Urinary bladder (tissue), 4 donors: Measurements from ENCODE around the gene PRRX2. TPM values are rescaled to one million over a fixed set of nuclear protein-coding genes. Genes with fewer than 3 reads are reported as not detected.

Experiments
- DNase-seq: peaks from one replicate; pipeline ENCODE4 v3.0.0-alpha.2; 2015; ENCODE audit errors: extremely low spot score
- H3K27ac ChIP-seq: one replicate; pipeline ENCODE4 v1.5.1; 2013; ENCODE audit warnings: low read depth, mild to moderate bottlenecking, moderate library complexity
- H3K36me3 ChIP-seq: one replicate; pipeline ENCODE4 v1.6.1; 2013; ENCODE audit warnings: mild to moderate bottlenecking, moderate library complexity; ENCODE audit not compliant: insufficient read depth
- H3K4me1 ChIP-seq: one replicate; pipeline ENCODE4 v1.6.1; 2013; ENCODE audit warnings: mild to moderate bottlenecking, moderate library complexity; ENCODE audit not compliant: insufficient read depth
- H3K4me3 ChIP-seq: one replicate; pipeline ENCODE4 v1.5.1; 2013; ENCODE audit warnings: low read depth, low read length
- WGBS: extraction: QIAGEN DNeasy Blood & Tissue Kit; methylation state at CpG from one replicate; pipeline ENCODE4 v1.1.7; 2013; 5-methylcytosine and 5-hydroxymethylcytosine counted together
- polyA plus RNA-seq: library from polyadenylated mRNA; stranded (reverse); fragments of 200-250 nt; gene quantifications from one replicate; pipeline ENCODE4 v1.2.3, GENCODE V29; 2013
- total RNA-seq: library from RNA; depleted of rRNA; stranded (reverse); fragments of >200 nt; gene quantifications from one replicate; pipeline ENCODE4 v1.2.3, GENCODE V29; 2014
- donor health status: healthy with polysubstance abuse.
- donor health status: healthy.

Gene PRRX2
- total and polyA plus RNA-seq, 2 donors: 8.6 to 15.8 TPM

GRCh38 chr9:129669946-129670345 is 4.5 kb downstream of the PRRX2 start:
- no peak overlapping the region for H3K4me3 ChIP-seq
- H3K27ac ChIP-seq: no peak overlapping the region
- peaks cover 2% of the 10 kb centered on the region for H3K4me1 ChIP-seq
- no peak for DNase-seq
- 83% methylated on average over 13 of the region's 13 CpGs for WGBS
- no peaks in the 10 kb centered on the region for H3K36me3 ChIP-seq

- Histone ChIP-seq H3K4me1 (no peaks in the 10 kb centered on the region), H3K36me3 (no peaks in the 10 kb centered on the region), H3K27ac (no peak overlapping the region), H3K4me3 (no peak overlapping the region)
- 81% methylated on average over 9 of the region's 9 CpGs for WGBS
- DNase-seq: no peak
Observed at GRCh38 chr9:129671065-129671464, 5.6 kb downstream of the PRRX2 start.

- 83% methylated on average over 7 of the region's 7 CpGs for whole genome bisulfite sequencing
Observed at GRCh38 chr9:129671519-129671918, 6.1 kb downstream of the PRRX2 start.

GRCh38 chr9:129672702-129673101 is 7.3 kb downstream of the PRRX2 start:
- Histone ChIP-seq H3K4me1 (no peaks in the 10 kb centered on the region), H3K27ac (no peak overlapping the region), H3K36me3 (no peaks in the 10 kb centered on the region), H3K4me3 (no peak overlapping the region)
- 84% methylated on average over 8 of the region's 8 CpGs for whole genome bisulfite sequencing
- no peak for DNase-seq

More at GRCh38 chr9:129671519-129671918, 6.1 kb downstream of the PRRX2 start:
- Histone ChIP-seq H3K4me3 (no peak overlapping the region), H3K4me1 (no peaks in the 10 kb centered on the region), H3K27ac (no peak overlapping the region), H3K36me3 (no peaks in the 10 kb centered on the region)
- no peak for DNase-seq

GRCh38 chr9:129673602-129674001 is 8.2 kb downstream of the PRRX2 start:
- DNase-seq: no peak
- no peak overlapping the region for H3K27ac ChIP-seq
- H3K4me1 ChIP-seq: no peaks in the 10 kb centered on the region
- no peak overlapping the region for H3K4me3 ChIP-seq
- 73% methylated on average over 12 of the region's 12 CpGs for WGBS
- H3K36me3 ChIP-seq: no peaks in the 10 kb centered on the region

GRCh38 chr9:129674229-129674628 is 8.8 kb downstream of the PRRX2 start:
- Histone ChIP-seq H3K4me3 (no peak overlapping the region), H3K36me3 (no peaks in the 10 kb centered on the region), H3K4me1 (no peaks in the 10 kb centered on the region), H3K27ac (no peak overlapping the region)
- 80% methylated on average over 7 of the region's 7 CpGs for WGBS
- DNase-seq: no peak

GRCh38 chr9:129675620-129676019 is 10.2 kb downstream of the PRRX2 start:
- Histone ChIP-seq H3K4me3 (no peak overlapping the region), H3K4me1 (no peaks in the 10 kb centered on the region), H3K27ac (no peak overlapping the region), H3K36me3 (no peaks in the 10 kb centered on the region)
- no peak for DNase-seq
- WGBS: 33% methylated on average over 27 of the region's 27 CpGs

GRCh38 chr9:129676287-129676686 is 10.8 kb downstream of the PRRX2 start:
- no peak overlapping the region for H3K27ac ChIP-seq
- no peak overlapping the region for H3K4me3 ChIP-seq
- no peak for DNase-seq
- H3K36me3 ChIP-seq: no peaks in the 10 kb centered on the region
- H3K4me1 ChIP-seq: no peaks in the 10 kb centered on the region
- 91% methylated on average over 4 of the region's 4 CpGs for WGBS

- H3K27ac ChIP-seq: peak overlapping the region; percentile 38
- WGBS: 77% methylated on average over 12 of the region's 12 CpGs
- no peaks in the 10 kb centered on the region for H3K4me1 ChIP-seq
- H3K36me3 ChIP-seq: no peaks in the 10 kb centered on the region
- H3K4me3 ChIP-seq: no peak overlapping the region
- DNase-seq: no peak
Observed at GRCh38 chr9:129676975-129677374, 11.5 kb downstream of the PRRX2 start.

- Histone ChIP-seq H3K27ac (peak overlapping the region; percentile 38), H3K4me3 (no peak overlapping the region), H3K4me1 (no peaks in the 10 kb centered on the region), H3K36me3 (no peaks in the 10 kb centered on the region)
- WGBS: 59% methylated on average over 9 of the region's 9 CpGs
- DNase-seq: no peak
Observed at GRCh38 chr9:129677456-129677855, 12.0 kb downstream of the PRRX2 start.

- H3K4me1 ChIP-seq: no peaks in the 10 kb centered on the region
- H3K4me3 ChIP-seq: no peak overlapping the region
- no peak for DNase-seq
- WGBS: 86% methylated on average over 9 of the region's 9 CpGs
- no peaks in the 10 kb centered on the region for H3K36me3 ChIP-seq
- H3K27ac ChIP-seq: no peak overlapping the region
Observed at GRCh38 chr9:129678844-129679243, 13.4 kb downstream of the PRRX2 start.

- Histone ChIP-seq H3K4me1 (no peaks in the 10 kb centered on the region), H3K27ac (no peak overlapping the region)
- 82% methylated on average over 9 of the region's 9 CpGs for WGBS
Observed at GRCh38 chr9:129679537-129679936, 14.1 kb downstream of the PRRX2 start.

GRCh38 chr9:129681924-129682323 is 16.5 kb downstream of the PRRX2 start:
- Histone ChIP-seq H3K27ac (no peak overlapping the region), H3K4me3 (no peak overlapping the region), H3K4me1 (no peaks in the 10 kb centered on the region), H3K36me3 (no peaks in the 10 kb centered on the region)
- no peak for DNase-seq
- WGBS: 81% methylated on average over 11 of the region's 11 CpGs

More at GRCh38 chr9:129679537-129679936, 14.1 kb downstream of the PRRX2 start:
- no peak for DNase-seq
- H3K4me3 ChIP-seq: no peak overlapping the region
- H3K36me3 ChIP-seq: no peaks in the 10 kb centered on the region

- no peak overlapping the region for H3K27ac ChIP-seq
Observed at GRCh38 chr9:129682381-129682780, 16.9 kb downstream of the PRRX2 start.

More at GRCh38 chr9:129682381-129682780, 16.9 kb downstream of the PRRX2 start:
- WGBS: 77% methylated on average over 7 of the region's 7 CpGs
- DNase-seq: no peak
- Histone ChIP-seq H3K4me3 (no peak overlapping the region), H3K4me1 (no peaks in the 10 kb centered on the region), H3K36me3 (no peaks in the 10 kb centered on the region)
